ENCODE measurements around the gene BHLHE23.
A peak's percentile ranks its signal among the peaks of the same experiment; 100 is the strongest.

Gene BHLHE23

DNA sequence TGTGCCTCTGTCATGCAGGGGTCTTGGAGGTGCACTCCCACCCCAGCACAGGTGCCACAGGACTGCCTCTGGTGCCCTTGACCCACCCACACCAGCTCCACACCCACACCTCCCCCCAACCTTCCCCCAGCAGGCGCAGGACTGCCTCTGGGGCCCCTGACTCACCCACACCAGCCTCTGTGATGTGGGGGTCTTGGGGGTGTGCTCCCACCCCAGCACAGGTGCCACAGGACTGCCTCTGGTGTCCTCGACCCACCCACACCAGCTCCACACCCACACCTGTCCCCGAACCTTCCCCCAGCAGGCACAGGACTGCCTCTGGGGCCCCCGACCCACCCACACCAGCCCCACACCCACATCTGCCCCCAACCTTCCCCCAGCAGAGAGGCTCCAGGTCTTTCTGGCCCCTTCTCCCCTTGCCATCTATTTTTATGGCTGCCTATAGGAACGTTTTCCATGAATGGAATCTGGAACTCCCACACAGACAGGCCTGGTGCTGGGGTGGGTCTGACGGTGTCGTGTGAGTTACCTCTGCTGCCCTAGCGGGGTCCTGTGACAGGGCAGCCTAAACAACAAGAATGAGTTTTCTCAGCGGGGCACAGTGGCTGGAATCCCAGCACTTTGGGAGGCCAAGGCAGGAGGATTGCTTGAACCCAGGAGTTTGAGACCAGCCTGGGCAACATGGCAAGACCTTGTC, 30.8 kb downstream of the BHLHE23 start:
- H3K4me3 ChIP-seq (ENCODE audit: low read length) = no peak overlapping the region
- TF ChIP-seq, protein P1, sequence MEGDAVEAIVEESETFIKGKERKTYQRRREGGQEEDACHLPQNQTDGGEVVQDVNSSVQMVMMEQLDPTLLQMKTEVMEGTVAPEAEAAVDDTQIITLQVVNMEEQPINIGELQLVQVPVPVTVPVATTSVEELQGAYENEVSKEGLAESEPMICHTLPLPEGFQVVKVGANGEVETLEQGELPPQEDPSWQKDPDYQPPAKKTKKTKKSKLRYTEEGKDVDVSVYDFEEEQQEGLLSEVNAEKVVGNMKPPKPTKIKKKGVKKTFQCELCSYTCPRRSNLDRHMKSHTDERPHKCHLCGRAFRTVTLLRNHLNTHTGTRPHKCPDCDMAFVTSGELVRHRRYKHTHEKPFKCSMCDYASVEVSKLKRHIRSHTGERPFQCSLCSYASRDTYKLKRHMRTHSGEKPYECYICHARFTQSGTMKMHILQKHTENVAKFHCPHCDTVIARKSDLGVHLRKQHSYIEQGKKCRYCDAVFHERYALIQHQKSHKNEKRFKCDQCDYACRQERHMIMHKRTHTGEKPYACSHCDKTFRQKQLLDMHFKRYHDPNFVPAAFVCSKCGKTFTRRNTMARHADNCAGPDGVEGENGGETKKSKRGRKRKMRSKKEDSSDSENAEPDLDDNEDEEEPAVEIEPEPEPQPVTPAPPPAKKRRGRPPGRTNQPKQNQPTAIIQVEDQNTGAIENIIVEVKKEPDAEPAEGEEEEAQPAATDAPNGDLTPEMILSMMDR (conservative IDR thresholded peaks at IDR 0.05; ENCODE audit: low read depth, low read length) = no peak
- DNase-seq (ENCODE audit: low read depth) = no peak

DNA sequence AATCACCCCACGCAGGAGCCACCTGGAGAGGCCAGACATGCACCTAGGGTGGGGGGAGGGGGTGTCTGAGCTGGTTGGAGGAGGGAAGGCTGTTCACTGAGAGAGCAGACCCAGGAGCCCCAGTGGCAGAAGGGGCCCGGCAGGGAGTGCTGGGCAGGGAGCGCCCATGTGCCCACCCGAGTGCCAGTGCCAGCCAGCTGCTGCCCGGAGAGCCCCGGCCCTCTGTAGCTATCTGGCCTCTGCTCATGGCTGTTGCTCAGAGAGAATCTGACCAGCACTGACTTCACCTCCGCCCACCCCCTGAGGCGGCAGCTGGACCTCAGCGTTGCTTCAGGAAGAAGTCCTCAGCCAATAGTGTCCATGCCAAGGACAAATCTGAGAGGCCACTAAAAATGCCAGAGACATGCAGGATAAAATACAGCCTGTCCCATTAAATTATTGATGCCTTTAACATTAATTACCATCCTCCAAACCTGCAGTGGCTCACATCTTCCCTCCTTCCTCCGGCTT, 31.5 kb downstream of the BHLHE23 start:
- TF ChIP-seq, protein P1 (conservative IDR thresholded peaks at IDR 0.05; ENCODE audit: low read depth, low read length) = no peak
- H3K4me3 ChIP-seq (ENCODE audit: low read length) = no peak overlapping the region
- DNase-seq (ENCODE audit: low read depth) = no peak

DNA sequence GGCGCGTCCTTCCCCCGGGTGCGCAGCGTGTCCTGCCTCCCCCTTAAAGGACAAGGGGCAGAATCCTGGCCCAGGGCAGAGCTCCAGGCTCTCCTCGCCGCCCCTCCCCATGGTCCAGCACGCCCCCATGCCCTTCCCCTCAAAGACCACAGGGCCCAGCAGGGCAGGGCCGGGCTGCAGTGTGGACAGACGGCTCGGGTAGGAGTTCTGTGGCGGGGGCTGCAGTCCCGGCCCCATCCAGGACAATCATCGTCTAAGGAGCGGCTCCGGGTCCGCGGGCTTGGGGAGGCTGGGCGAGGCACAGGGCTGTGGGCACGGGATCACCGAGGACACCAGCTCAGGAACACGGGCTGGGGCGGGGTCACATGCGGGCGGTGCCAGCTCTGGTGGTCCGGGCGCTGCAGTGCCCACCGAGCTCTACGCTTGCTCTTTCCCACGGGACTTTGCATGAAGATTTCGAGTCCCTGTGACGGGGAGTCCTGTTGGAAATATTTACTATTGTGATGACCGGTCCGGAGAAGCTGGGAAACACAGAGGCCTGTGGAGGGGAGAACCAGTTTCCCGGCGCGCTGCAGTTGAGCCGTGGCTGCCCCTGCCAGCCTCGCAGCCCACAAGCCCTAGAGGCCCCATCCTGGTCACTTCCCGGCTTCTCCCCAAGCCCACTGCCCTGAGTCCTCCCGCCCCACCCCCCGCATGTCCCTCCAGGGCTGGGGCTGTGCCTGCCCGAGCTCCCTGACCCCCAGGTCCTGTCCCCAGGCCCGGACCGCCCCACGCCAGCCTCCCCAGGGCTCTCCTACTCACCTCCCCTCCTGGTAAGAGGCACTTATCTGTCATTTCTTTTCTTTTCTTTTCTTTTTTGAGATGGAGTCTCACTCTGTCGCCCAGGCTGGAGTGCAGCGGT, 33.7 kb downstream of the BHLHE23 start:
- DNase-seq (ENCODE audit: low read depth) = no peak
- peak overlapping the region; percentile 26 for H3K4me3 ChIP-seq (ENCODE audit: low read length)
- TF ChIP-seq, protein P1 (conservative IDR thresholded peaks at IDR 0.05; ENCODE audit: low read depth, low read length) = no peak

DNA sequence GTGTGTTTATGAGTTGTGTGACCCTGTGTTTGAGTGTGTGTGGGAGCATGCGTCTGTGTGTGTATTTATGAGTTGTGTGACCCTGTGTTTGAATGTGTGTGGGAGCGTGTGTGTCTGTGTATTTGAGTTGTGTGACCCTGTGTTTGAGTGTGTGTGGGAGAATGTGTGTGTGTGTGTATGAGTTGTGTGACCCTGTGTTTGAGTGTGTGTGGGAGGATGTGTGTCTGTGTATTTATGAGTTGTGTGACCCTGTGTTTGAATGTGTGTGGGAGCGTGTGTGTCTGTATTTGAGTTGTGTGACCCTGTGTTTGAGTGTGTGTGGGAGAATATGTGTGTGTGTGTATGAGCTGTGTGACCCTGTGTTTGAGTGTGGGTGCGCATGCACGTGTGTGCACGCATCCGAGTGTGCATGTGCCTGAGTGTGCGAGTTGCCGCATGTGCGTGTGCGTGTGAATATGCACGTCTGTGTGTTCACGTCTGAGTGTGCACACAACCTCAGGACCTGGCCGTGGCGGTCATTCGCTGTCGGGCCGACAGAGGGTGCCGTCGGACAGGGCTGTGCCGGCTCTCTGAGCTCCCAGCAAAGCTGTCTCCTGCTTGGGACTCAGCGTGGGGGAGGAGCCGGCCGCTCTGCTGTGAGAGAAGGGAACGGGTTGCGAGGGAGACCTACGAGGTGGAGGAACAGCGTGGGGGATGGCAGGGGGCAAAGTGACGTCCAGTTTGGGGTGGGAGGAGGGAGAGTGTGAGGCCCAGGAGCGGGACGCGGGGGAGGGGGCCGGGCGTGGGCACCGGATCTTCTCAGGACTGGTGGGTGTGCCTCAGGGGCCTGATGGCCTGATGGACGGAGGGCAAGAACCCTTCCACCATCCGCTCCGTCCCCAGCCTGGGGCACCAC, 34.6 kb downstream of the BHLHE23 start:
- H3K4me3 ChIP-seq (ENCODE audit: low read length) = peak overlapping the region; percentile 26
- DNase-seq (ENCODE audit: low read depth) = no peak
- TF ChIP-seq, protein P1 (conservative IDR thresholded peaks at IDR 0.05; ENCODE audit: low read depth, low read length) = peak; percentile 87

DNA sequence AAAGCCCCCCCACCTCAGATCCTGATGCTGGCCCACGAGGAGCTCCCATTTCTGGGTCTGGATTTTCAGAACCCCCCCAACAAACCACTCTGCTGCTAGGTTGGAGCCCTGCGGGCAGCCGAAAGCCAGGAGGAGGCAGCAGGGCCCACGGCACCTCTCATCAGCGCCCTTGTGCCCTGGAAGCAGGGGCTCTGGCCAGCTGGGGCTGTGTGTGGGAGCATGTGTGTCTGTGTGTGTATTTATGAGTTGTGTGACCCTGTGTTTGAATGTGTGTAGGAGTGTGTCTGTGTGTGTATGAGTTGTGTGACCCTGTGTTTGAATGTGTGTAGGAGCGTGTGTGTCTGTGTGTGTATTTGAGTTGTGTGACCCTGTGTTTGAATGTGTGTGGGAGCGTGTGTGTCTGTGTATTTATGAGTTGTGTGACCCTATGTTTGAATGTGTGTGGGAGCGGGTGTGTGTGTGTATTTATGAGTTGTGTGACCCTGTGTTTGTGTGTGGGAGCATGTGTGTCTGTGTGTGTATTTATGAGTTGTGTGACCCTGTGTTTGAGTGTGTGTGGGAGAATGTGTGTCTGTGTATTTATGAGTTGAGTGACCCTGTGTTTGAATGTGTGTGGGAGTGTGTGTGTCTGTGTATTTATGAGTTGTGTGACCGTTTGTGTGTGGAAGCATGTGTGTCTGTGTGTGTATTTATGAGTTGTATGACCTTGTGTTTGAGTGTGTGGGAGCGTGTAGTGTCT, 35.4 kb downstream of the BHLHE23 start:
- DNase-seq (ENCODE audit: low read depth) = no peak
- H3K4me3 ChIP-seq (ENCODE audit: low read length) = no peak overlapping the region
- TF ChIP-seq, protein P1 (conservative IDR thresholded peaks at IDR 0.05; ENCODE audit: low read depth, low read length) = no peak

Data from retinal pigment epithelial cell (primary cell).